HTR-8/SVneo (cell line): ENCODE data around the gene CTDNEP1.

ENCODE experiments used
- DNase-seq: peaks from one replicate; pipeline ENCODE4 v3.0.0; 2011; ENCODE audit warnings: low spot score, mixed read lengths; ENCODE audit not compliant: insufficient read length
- FAIRE-seq: peaks from 2 replicates; lab custom pipeline; 2011; peaks lifted over from hg19 to GRCh38; lab: Jason Lieb, UNC

The CTDNEP1 gene

GRCh38 chr17:7203391-7203790 is 48.1 kb downstream of the CTDNEP1 start:
- FAIRE-seq, result no peak

GRCh38 chr17:7196651-7197401 is 54.7 kb downstream of the CTDNEP1 start:
- FAIRE-seq, result no peak
- no peak for DNase-seq

More at GRCh38 chr17:7203391-7203790, 48.1 kb downstream of the CTDNEP1 start:
- no peak for DNase-seq

GRCh38 chr17:7195971-7196370 is 55.6 kb downstream of the CTDNEP1 start:
- DNase-seq (no peak), FAIRE-seq (no peak)
